ENCODE data around the gene PEDS1.
A peak's percentile ranks its signal among the peaks of the same experiment; 100 is the strongest.
"Not testable (repeated sequence)": the region's sequence is repeated elsewhere in the genome, so short reads cannot be mapped to it uniquely, and the experiment has no call there.

The PEDS1 gene

DNA sequence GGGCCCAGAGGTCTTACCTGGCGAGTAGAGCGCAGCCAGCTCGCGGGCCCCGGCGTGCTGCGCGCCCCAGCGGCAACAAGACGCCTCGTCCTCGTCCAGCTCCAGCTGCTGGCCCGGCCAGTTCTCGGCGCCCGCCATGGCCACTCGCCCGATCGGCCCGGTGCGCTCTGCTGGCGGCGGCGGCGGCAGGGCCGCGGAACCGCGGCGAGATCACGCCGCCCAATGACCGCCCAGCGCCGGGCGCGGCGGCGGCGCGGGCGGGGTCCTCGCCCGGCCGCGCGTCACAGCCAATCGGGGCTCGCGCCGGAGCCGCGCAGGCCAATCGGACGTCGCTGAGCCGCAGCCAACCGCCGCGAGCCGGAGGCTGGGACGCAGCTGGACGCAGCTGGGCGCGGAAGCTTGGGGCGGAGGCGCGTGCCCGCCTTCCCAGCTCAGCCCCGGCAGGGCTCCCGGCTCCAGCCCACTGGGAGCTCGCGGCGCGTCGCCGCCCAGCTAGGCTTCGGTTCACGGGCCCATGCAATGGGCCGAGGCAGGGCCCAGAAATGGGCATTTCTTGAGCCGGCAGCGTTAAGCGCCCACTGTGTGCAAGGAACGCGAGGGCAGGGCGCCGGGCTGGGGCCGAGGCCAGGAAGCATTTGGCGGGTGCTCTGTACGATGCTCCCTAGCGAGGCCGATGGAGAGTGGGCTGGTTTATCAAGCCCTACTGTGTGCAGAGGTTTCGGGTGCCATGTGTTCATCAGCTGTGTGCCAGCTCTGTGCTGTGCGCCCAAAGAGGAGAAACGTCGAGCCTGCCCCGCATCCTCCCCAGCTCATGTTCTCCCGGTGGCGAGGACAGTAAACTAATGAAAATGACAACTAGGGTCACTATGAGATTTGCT is at the start of gene PEDS1:
Gene PEDS1 (minus strand): TSS at position 224 of the 878 bp plus-strand sequence. CDS start 86 bp downstream, at position 138.
- DNase-seq, result peak; percentile 87

GRCh38 chr20:50202677-50203076 is 49.2 kb upstream of the PEDS1 start:
- DNase-seq, result no peak

DNA sequence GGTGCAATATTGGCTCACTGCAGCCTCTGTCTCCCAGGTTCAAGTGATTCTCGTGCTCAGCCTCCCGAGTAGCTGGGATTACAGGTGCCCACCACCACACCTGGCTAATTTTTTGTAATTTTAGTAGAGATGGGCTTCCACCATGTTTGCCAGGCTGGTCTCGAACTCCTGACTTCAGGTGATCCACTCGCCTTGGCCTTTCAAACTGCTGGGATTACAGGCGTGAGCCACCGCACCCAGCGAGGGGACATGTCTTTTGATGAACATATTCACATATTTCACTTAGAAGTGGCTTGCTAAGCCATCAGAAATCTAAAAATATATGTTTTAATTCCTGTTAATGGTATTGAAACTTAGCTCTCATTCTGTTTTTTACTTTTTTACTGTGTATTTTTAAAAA is 48.2 kb upstream of the PEDS1 start:
- not testable (repeated sequence) for DNase-seq

- no peak for DNase-seq
Measured at GRCh38 chr20:50200482-50201104, 47.1 kb upstream of the PEDS1 start.

DNA sequence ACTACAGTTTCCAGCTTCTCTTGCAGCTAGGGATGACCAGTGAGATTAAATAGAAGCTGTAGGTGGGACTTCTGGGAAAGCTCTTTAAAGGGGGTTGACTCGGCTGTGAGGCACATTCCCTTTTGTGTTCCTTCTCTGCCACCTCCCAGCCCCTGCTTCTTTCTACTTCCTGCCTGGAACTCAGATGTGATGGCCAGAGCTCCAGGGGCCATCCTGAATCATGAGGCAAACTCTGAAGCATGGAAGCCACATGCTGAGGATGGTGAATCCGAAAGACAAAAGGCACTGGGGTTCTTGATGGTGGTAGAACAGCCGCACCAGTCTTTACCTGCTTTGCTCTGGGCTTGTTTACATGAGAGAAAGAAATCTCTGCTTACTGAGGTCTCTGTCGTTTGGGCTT is 46.2 kb upstream of the PEDS1 start:
- DNase-seq, result no peak

DNA sequence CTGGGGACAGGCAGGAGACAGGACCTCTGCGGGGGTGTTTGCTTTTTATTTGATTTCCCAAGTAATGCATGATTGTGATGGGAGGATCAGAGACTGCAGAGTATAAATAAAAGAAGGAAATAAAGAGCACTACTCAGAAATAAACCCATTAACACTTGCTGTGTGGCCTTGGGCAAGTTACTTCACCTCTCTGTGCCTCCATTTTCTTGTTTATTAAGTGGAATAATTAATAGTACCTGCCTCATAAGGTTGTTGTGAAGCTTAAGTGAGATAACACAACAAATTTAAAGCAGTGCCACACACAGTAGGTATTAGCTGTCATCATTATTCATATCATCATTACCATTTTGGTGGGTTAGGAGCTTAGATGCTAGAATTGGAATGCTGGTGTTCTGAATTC is 45.2 kb upstream of the PEDS1 start:
- DNase-seq, result no peak

GRCh38 chr20:50198180-50198666 is 44.7 kb upstream of the PEDS1 start:
- no peak for DNase-seq

DNA sequence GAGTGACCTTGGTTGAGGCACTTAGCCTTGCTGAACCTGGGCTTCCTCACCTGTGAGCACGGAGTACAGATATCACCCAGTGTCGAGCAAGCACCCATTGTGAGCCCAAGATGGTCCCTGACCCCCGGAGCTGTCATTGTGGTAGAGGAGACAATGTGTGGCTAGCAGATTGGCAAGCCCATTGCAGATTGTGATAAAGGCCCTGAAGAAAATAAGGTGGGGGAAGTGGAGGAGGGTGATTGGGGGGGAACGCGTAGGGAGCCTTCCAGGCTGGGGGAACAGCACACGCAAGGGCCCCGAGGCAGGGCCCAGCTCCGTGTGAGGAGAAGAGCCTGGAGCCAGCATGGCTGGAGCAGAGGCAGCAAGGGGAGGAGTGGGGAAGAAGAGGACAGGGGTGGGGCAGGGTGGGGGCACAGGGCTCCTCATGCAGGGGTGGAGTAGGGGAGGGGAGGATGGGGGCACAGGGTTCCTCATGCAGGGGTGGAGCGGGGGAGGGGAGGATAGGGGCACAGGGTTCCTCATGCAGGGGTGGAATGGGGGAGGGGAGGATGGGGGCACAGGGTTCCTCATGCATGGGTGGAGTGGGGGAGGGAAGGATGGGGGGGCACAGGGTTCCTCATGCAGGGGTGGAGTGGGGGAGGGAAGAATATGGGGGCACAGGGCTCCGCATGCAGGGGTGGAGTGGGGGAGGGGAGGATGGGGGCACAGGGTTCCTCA is 44.1 kb upstream of the PEDS1 start:
- no peak for DNase-seq

- DNase-seq, result no peak
Measured at GRCh38 chr20:50196896-50197295, 43.4 kb upstream of the PEDS1 start.

- no peak for DNase-seq
Measured at GRCh38 chr20:50196248-50196647, 42.7 kb upstream of the PEDS1 start.

GRCh38 chr20:50195524-50196120 is 42.1 kb upstream of the PEDS1 start:
- no peak for DNase-seq

DNA sequence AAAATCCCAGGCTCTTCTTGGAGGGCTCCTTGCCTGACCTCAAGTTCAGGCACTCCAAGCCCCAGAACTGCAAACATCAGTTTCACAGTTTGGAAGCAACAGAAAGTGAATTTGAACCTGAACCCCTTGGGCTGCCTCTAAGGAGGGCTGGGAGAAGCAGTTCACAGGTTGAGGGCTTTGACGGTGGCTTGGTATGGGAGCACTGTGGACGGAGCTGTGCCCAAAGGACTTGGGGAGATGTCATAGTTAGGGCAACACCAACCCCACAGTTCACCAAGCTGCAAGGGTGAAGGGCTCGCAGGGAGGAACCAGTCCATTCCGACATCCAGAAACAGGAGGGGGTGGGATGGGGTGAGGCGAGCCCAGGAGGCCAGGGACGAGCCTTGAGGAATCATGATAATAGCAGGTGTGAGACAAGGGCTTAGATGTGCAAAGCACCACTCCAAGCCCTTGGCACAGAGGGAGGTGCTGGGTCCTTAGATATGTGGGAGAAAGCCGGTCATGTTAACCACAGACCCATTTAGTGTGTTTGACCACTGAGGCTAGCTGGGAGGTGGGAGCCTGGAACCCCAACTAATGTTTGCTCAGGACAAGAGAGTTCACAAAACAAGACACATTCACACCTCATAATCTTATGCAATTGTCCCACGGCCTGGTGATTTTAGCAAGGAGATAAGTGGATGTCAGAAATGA is 41.5 kb upstream of the PEDS1 start:
- DNase-seq, result no peak

GRCh38 chr20:50194422-50194830 is 40.9 kb upstream of the PEDS1 start:
- no peak for DNase-seq

GRCh38 chr20:50193836-50194421 is 40.4 kb upstream of the PEDS1 start:
- no peak for DNase-seq

- no peak for DNase-seq
Measured at GRCh38 chr20:50193199-50193835, 39.8 kb upstream of the PEDS1 start.

- peak; percentile 80 for DNase-seq
Measured at GRCh38 chr20:50192364-50193198, 39.1 kb upstream of the PEDS1 start.

- DNase-seq, result peak; percentile 72
Measured at GRCh38 chr20:50191544-50192363, 38.2 kb upstream of the PEDS1 start.

DNA sequence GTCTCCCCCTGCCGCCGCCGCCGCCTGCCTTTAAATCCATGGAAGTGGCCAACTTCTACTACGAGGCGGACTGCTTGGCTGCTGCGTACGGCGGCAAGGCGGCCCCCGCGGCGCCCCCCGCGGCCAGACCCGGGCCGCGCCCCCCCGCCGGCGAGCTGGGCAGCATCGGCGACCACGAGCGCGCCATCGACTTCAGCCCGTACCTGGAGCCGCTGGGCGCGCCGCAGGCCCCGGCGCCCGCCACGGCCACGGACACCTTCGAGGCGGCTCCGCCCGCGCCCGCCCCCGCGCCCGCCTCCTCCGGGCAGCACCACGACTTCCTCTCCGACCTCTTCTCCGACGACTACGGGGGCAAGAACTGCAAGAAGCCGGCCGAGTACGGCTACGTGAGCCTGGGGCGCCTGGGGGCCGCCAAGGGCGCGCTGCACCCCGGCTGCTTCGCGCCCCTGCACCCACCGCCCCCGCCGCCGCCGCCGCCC is 37.6 kb upstream of the PEDS1 start:
- DNase-seq, result peak; percentile 73

Data from CD4-positive, alpha-beta T cell treated with Interleukin-17A for 4 hours (primary cell).